GM12872 (cell line): ENCODE results near the gene TES.

ENCODE experiments used
- TF ChIP-seq, protein P1 (sequence below): IDR thresholded peaks from 3 replicates; pipeline ENCODE4 v1.5.1; 2011; ENCODE audit warnings: low read depth, mild to moderate bottlenecking, low read length, moderate library complexity; ENCODE audit not compliant: insufficient read depth

The TES gene

DNA sequence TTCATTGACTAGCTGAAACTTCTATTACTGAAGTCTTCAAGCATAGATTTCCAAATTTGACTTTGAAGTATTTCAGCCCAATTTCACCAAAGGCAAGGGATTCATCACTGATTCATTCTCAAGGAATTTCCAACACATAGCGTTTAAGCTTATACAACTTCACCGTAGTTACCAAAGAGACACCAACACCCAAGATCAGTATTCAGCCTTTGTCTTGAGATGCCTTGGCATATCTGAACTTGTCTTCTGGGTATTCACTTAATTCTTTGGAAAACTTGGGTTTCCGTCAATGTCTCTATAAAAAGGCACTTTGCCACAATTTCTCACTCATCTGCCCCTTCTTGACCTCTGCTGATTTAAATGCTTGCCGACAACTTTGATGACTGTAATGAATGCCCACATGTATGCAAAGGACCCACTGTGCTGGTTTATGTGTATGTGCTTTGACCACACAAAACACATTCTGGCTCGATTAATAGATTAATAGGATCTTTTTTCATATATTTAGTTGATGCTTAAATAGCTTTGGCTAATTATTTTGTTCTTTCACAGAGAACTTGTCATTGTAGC is 49.6 kb downstream of the TES start:
- TF ChIP-seq, protein P1, sequence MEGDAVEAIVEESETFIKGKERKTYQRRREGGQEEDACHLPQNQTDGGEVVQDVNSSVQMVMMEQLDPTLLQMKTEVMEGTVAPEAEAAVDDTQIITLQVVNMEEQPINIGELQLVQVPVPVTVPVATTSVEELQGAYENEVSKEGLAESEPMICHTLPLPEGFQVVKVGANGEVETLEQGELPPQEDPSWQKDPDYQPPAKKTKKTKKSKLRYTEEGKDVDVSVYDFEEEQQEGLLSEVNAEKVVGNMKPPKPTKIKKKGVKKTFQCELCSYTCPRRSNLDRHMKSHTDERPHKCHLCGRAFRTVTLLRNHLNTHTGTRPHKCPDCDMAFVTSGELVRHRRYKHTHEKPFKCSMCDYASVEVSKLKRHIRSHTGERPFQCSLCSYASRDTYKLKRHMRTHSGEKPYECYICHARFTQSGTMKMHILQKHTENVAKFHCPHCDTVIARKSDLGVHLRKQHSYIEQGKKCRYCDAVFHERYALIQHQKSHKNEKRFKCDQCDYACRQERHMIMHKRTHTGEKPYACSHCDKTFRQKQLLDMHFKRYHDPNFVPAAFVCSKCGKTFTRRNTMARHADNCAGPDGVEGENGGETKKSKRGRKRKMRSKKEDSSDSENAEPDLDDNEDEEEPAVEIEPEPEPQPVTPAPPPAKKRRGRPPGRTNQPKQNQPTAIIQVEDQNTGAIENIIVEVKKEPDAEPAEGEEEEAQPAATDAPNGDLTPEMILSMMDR = no peak

DNA sequence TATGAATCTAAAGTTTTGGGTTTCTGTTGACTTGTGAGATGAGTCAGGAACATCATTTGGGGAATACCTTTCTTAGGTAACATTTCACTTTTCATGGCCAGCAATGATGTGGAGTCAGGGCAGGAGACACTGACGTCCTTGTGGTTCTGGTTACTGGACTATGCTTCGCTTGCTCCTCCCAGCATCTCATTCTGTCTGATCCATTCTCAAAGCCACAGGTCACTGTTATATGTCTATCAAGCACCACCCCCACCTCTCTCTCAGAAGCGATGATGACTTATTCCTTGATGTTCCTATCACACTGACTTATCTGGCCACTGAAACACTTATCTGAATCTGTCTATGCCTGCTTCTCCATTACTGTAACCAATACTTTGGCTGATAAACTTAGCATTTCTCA is 51.6 kb downstream of the TES start:
- TF ChIP-seq, protein P1 = no peak

- TF ChIP-seq, protein P1 = no peak
These were observed 55.5 kb downstream of the TES start for GRCh38 chr7:116265881-116266280.

DNA sequence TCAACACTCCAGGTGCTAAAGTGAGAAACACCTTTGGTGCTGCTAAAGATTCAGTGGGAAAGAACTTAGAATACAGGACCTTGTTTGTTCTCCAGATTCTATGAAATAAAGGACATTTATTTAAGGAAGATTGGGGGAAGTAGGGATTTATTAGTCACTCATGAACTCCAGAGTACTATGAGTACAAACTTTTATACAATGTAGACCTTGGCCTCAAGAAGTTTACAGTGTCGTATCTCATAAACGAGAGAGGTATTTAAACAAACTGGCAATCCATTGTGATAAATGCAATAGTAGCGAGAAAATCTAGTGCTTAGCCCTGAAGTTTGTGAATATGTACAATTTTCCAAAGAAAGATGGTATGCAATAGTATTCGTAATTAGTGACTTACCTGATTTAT is 59.1 kb downstream of the TES start:
- TF ChIP-seq, protein P1 = no peak

DNA sequence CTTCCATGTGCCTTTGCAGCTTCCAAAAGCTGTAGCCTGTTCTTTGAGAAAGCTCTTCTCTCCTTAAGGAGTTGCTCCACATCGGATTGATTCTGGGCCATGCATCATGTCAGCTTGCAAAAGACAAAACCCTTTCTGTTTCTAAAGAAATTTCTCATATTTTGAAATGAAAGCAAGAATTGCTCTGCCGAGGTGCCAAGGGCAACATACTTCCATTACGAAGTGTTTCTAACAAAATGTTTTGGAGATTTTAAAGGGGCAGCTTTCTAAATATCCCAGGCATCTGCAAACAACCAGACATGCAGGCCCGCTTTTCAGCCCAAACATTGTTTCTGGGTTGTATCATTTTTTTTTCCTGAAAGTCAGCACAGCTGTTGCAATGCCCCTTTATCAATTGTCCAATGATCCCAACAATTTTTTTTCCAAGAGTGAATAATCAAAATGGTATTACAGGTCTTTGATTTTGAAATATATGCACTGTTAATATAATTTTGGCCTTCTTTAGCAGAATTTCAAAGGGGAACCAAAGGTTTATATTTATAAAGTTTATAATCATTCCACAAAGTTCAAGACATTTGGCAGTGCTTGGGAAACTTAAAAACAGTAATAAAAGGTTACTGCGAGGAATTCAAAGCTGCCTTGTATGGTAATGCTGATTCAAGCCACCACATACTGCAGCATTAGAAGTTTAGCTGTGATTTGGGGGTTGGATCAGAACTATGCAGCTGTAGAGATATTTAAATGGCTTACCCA is 61.0 kb downstream of the TES start:
- TF ChIP-seq, protein P1 = no peak

- TF ChIP-seq, protein P1 = no peak
These were observed 61.9 kb downstream of the TES start for GRCh38 chr7:116271963-116272886.

DNA sequence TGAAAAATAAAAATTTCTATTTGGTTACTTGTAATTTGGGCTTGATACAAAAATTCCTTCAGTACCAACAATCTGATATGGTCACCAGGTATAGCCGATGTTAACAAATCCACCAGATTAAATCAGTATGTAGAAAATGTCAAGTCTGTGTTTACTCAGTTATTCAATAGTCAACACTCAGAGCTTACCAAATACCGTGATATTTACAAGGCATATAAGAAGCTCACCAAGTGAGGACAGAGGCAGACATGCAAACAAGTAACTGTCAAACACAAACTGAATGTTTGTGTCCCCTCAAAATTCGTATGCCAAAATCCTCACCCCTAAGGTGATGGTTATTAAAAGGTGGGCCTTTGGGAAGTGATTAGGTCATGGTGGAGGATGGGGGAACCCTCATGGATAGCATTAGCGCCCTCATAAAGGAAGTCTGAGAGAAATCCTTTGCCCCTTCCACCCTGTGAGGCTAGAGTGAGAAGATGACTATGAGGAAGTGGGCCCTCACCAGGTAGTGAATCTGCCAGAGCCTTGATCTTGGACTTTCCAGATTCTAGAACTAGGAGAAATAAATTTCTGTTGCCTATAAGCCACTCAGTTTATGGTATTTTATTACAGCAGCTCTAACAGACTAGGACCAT is 63.1 kb downstream of the TES start:
- TF ChIP-seq, protein P1 = no peak
